Measurements from ENCODE around the gene PER1.

PER1 gene

GRCh38 chr17:8091033-8091687 lies 61.0 kb downstream of the PER1 start:
- DNase-seq: no peak
